Activated naive CD4-positive, alpha-beta T cell treated with anti-CD3 and anti-CD28 coated beads for 36 hours (primary cell): Measurements from ENCODE around the gene NUFIP2. TPM values are rescaled to one million over a fixed set of nuclear protein-coding genes. Genes with fewer than 3 reads are reported as not detected.
"Not testable (repeated sequence)": the region's sequence is repeated elsewhere in the genome, so short reads cannot be mapped to it uniquely, and the experiment has no call there.

Experiments
- CTCF ChIA-PET: fragments of 350-600 bp; sonication (Branson Sonifier 250); formaldehyde crosslinking; loops from one replicate; lab custom pipeline; 2021; ENCODE audit warnings: antibody characterized with exemption; lab: Charles Lee
- DNase-seq: peaks from one replicate; pipeline ENCODE4 v3.0.0-alpha.2; 2020
- H3K27ac Mint-ChIP-seq: one replicate; pipeline ENCODE4 v1.8.0; 2021; ENCODE audit warnings: mild to moderate bottlenecking, mixed read lengths
- H3K27me3 Mint-ChIP-seq: one replicate; pipeline ENCODE4 v1.8.0; 2021; ENCODE audit warnings: low read depth, mixed read lengths
- H3K36me3 Mint-ChIP-seq: one replicate; pipeline ENCODE4 v1.8.0; 2021; ENCODE audit warnings: low read depth, mixed read lengths
- H3K4me1 Mint-ChIP-seq: one replicate; pipeline ENCODE4 v1.8.0; 2021; ENCODE audit warnings: low read depth, mixed read lengths
- H3K4me3 Mint-ChIP-seq: one replicate; pipeline ENCODE4 v1.8.0; 2021; ENCODE audit warnings: mild to moderate bottlenecking, moderate library complexity, mixed read lengths
- H3K9me3 Mint-ChIP-seq: one replicate; pipeline ENCODE4 v1.8.0; 2021; ENCODE audit warnings: mixed read lengths
- intact Hi-C: fragments of 100-400 bp; cut with micrococcal nuclease; formaldehyde crosslinking; loops from one replicate; pipeline ENCODE4 v1.15.1; 2023
- total RNA-seq, 2 experiments: library from RNA; stranded (reverse); gene quantifications; one replicate each; pipeline ENCODE4 v1.2.3, GENCODE V29; 2021

The NUFIP2 gene
- 10 to 100 TPM; 51.0 to 57.8 TPM for total RNA-seq

GRCh38 chr17:29293890-29294579 lies at the start of gene NUFIP2:
Gene NUFIP2 (minus strand): TSS chr17:29294148. CDS start chr17:29294059, 89 bp downstream.
- intact Hi-C loops, result loop anchor here (1.0 to 5.0 kb wide), 9 partner anchors 41 to 567 kb away; partner anchors contain the start of genes ANKRD13B, NEK8, PHF12 and TAOK1
- Mint-ChIP-seq H3K27ac (peak within 1 kb of the TSS; percentile 99), H3K36me3 (peaks cover 26% of the 10 kb centered on the region), H3K4me3 (peak within 1 kb of the TSS; percentile 100), H3K9me3 (no peaks in the 10 kb centered on the region), H3K4me1 (peaks cover 25% of the 10 kb centered on the region), H3K27me3 (no peaks in the 10 kb centered on the region)
- DNase-seq, result peak; percentile 99
- CTCF ChIA-PET, result interaction anchor here (0.9 to 1.6 kb wide), 5 partner anchors 37 to 637 kb away, joined by 3 to 4 read pairs (median 3); no protein-coding TSS in a partner anchor

- Mint-ChIP-seq H3K36me3 (no peaks in the 10 kb centered on the region), H3K4me1 (no peaks in the 10 kb centered on the region), H3K27ac (no peak overlapping the region), H3K4me3 (no peak overlapping the region), H3K27me3 (no peaks in the 10 kb centered on the region), H3K9me3 (no peaks in the 10 kb centered on the region)
- CTCF ChIA-PET, result interaction anchor here (0.6 to 0.7 kb wide), 3 partner anchors 122 to 424 kb away, joined by 3 to 4 read pairs (median 4); no protein-coding TSS in a partner anchor
- DNase-seq, result no peak
- intact Hi-C loops, result no loop called here
These were observed 48.3 kb upstream of the NUFIP2 start for GRCh38 chr17:29342158-29342765.

GRCh38 chr17:29341726-29342125 lies 47.8 kb upstream of the NUFIP2 start:
- no peaks in the 10 kb centered on the region for H3K9me3 Mint-ChIP-seq
- H3K4me1 Mint-ChIP-seq, result no peaks in the 10 kb centered on the region
- CTCF ChIA-PET, result interaction anchor here (0.7 kb wide), 1 partner anchor 420 kb away, joined by 4 read pairs; no protein-coding TSS in a partner anchor

GRCh38 chr17:29339016-29339415 lies 45.1 kb upstream of the NUFIP2 start:
- H3K27me3 Mint-ChIP-seq, H3K4me1 Mint-ChIP-seq, H3K9me3 Mint-ChIP-seq, DNase-seq, H3K4me3 Mint-ChIP-seq, H3K36me3 Mint-ChIP-seq, H3K27ac Mint-ChIP-seq, intact Hi-C loops: not testable (repeated sequence)
- CTCF ChIA-PET, result interaction anchor here (0.6 to 1.9 kb wide), 3 partner anchors 31 to 228 kb away, joined by 3 to 5 read pairs (median 4); no protein-coding TSS in a partner anchor

More at GRCh38 chr17:29341726-29342125, 47.8 kb upstream of the NUFIP2 start:
- Mint-ChIP-seq H3K36me3 (no peaks in the 10 kb centered on the region), H3K4me3 (no peak overlapping the region), H3K27me3 (no peaks in the 10 kb centered on the region), H3K27ac (no peak overlapping the region)
- DNase-seq, result no peak
- intact Hi-C loops, result no loop called here

GRCh38 chr17:29331708-29332085 lies 37.7 kb upstream of the NUFIP2 start:
- no peaks in the 10 kb centered on the region for H3K36me3 Mint-ChIP-seq
- CTCF ChIA-PET, result interaction anchor here (0.5 to 0.6 kb wide), 3 partner anchors 185 to 600 kb away, joined by 3 to 5 read pairs (median 3); no protein-coding TSS in a partner anchor
- no peaks in the 10 kb centered on the region for H3K27me3 Mint-ChIP-seq
- no peaks in the 10 kb centered on the region for H3K9me3 Mint-ChIP-seq
- intact Hi-C loops, result no loop called here
- H3K27ac Mint-ChIP-seq, result no peak overlapping the region
- no peaks in the 10 kb centered on the region for H3K4me1 Mint-ChIP-seq
- no peak for DNase-seq
- no peak overlapping the region for H3K4me3 Mint-ChIP-seq

GRCh38 chr17:29331075-29331707 lies 37.2 kb upstream of the NUFIP2 start:
- Mint-ChIP-seq H3K27ac (no peak overlapping the region), H3K27me3 (no peaks in the 10 kb centered on the region), H3K9me3 (no peaks in the 10 kb centered on the region), H3K4me3 (no peak overlapping the region), H3K4me1 (no peaks in the 10 kb centered on the region), H3K36me3 (no peaks in the 10 kb centered on the region)
- CTCF ChIA-PET, result no interaction called here
- DNase-seq, result no peak
- intact Hi-C loops, result no loop called here

GRCh38 chr17:29327412-29327811 lies 33.5 kb upstream of the NUFIP2 start:
- CTCF ChIA-PET, result no interaction called here
- H3K27ac Mint-ChIP-seq, result no peak overlapping the region
- intact Hi-C loops, result no loop called here
- H3K9me3 Mint-ChIP-seq, result no peaks in the 10 kb centered on the region
- H3K36me3 Mint-ChIP-seq, result no peaks in the 10 kb centered on the region
- no peaks in the 10 kb centered on the region for H3K27me3 Mint-ChIP-seq
- H3K4me1 Mint-ChIP-seq, result no peaks in the 10 kb centered on the region
- no peak for DNase-seq
- H3K4me3 Mint-ChIP-seq, result no peak overlapping the region

GRCh38 chr17:29326023-29326813 lies 32.3 kb upstream of the NUFIP2 start:
- Mint-ChIP-seq H3K27me3 (no peaks in the 10 kb centered on the region), H3K27ac (no peak overlapping the region), H3K9me3 (no peaks in the 10 kb centered on the region), H3K4me1 (no peaks in the 10 kb centered on the region), H3K4me3 (no peak overlapping the region), H3K36me3 (no peaks in the 10 kb centered on the region)
- DNase-seq, result no peak
- intact Hi-C loops, result no loop called here
- CTCF ChIA-PET, result no interaction called here

- Mint-ChIP-seq H3K27me3 (no peaks in the 10 kb centered on the region), H3K4me3 (no peak overlapping the region), H3K36me3 (no peaks in the 10 kb centered on the region), H3K4me1 (no peaks in the 10 kb centered on the region), H3K27ac (no peak overlapping the region), H3K9me3 (no peaks in the 10 kb centered on the region)
- no peak for DNase-seq
- CTCF ChIA-PET, result no interaction called here
- intact Hi-C loops, result no loop called here
These were observed 28.4 kb upstream of the NUFIP2 start for GRCh38 chr17:29322363-29322762.

- H3K4me1 Mint-ChIP-seq, result peaks cover 13% of the 10 kb centered on the region
- no peaks in the 10 kb centered on the region for H3K27me3 Mint-ChIP-seq
- no peaks in the 10 kb centered on the region for H3K36me3 Mint-ChIP-seq
- no peaks in the 10 kb centered on the region for H3K9me3 Mint-ChIP-seq
- CTCF ChIA-PET, result interaction anchor here (0.6 kb wide), 2 partner anchors 54 to 276 kb away, joined by 3 to 6 read pairs; no protein-coding TSS in a partner anchor
- no peak for DNase-seq
- no peak overlapping the region for H3K4me3 Mint-ChIP-seq
- intact Hi-C loops, result no loop called here
- no peak overlapping the region for H3K27ac Mint-ChIP-seq
These were observed 9.4 kb upstream of the NUFIP2 start for GRCh38 chr17:29303386-29303785.

GRCh38 chr17:29299031-29299430 lies 5.1 kb upstream of the NUFIP2 start:
- Mint-ChIP-seq H3K36me3 (no peaks in the 10 kb centered on the region), H3K27ac (no peak overlapping the region), H3K4me1 (peaks cover 18% of the 10 kb centered on the region), H3K4me3 (no peak overlapping the region), H3K27me3 (no peaks in the 10 kb centered on the region), H3K9me3 (no peaks in the 10 kb centered on the region)
- CTCF ChIA-PET, result no interaction called here
- intact Hi-C loops, result no loop called here
- no peak for DNase-seq
